ENCODE measurements around the gene MAST2. TPM values are rescaled to one million over a fixed set of nuclear protein-coding genes. Genes with fewer than 3 reads are reported as not detected.

MAST2 gene
- total RNA-seq, 2 experiments from 2014 or later: 25.7 to 27.9 TPM

DNA sequence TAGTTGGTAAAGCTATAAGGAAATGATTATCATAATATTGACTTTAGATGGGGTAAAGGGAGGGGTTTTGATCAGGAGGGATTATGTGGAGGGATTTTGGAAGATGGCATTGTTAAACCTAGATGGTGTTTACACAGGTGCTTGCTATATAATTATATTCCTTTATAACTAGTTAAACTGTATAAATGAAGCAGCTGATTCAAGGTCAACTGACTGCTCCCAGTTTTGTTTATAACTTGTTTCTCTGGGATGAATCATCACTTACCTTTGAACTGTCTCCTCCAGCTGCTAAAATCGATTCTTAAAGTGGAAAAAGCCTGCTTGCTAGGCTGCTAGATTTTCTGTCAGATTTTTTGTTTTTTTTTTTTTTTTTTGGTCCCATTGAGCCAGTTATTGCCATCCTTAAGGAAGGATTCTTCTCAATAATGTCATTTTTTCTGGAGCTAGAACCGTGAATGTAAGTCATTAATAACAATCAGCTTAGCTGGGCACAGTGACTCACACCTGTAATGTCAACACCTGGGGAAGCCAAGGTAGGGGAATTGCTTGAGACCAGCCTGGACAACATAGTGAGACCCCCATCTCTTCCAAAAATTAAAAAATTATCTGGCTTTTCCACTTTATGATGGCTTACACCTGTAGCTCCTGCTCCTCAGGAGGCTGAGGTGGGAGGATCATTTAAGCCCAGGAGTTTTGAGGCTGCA, 175.8 kb downstream of the MAST2 start:
- POLR2A ChIA-PET: no interaction called here
- ATAC-seq (no peak), DNase-seq (no peak)
- H3K4me3 Mint-ChIP-seq: no peak overlapping the region
- no peaks in the 10 kb centered on the region for H3K27me3 Mint-ChIP-seq (ENCODE audit: low read depth)
- no peaks in the 10 kb centered on the region for H3K4me1 Mint-ChIP-seq (ENCODE audit: low read depth)
- H3K9me3 Mint-ChIP-seq (ENCODE audit: insufficient read depth): peaks cover 5% of the 10 kb centered on the region
- CTCF ChIA-PET: no interaction called here
- no peak overlapping the region for H3K27ac Mint-ChIP-seq
- H3K36me3 Mint-ChIP-seq (ENCODE audit: low read depth): peaks cover 4% of the 10 kb centered on the region

DNA sequence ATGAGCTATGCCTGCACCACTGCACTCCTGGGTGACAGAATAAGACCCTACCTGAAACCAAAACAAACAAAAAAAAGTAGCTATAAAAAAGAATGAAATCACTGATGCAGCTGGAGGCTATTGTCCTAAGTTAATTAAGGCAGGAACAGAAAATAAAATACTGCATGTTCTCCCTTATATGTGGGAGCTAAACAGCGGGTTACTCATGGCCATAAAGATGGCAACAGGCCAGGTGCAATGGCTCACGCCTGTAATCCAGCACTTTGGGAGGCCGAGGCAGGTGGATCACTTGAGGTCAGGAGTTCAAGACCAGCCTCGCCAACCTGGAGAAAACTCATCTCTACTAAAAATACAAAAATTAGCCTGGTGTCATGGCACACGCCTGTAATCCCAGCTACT, 176.4 kb downstream of the MAST2 start:
- ATAC-seq (no peak), DNase-seq (no peak)
- ChIA-PET POLR2A (no interaction called here), CTCF (no interaction called here)
- Mint-ChIP-seq H3K4me3 (no peak overlapping the region), H3K4me1 (ENCODE audit: low read depth) (no peaks in the 10 kb centered on the region), H3K36me3 (ENCODE audit: low read depth) (peaks cover 4% of the 10 kb centered on the region), H3K27me3 (ENCODE audit: low read depth) (no peaks in the 10 kb centered on the region), H3K27ac (no peak overlapping the region), H3K9me3 (ENCODE audit: insufficient read depth) (peaks cover 5% of the 10 kb centered on the region)

DNA sequence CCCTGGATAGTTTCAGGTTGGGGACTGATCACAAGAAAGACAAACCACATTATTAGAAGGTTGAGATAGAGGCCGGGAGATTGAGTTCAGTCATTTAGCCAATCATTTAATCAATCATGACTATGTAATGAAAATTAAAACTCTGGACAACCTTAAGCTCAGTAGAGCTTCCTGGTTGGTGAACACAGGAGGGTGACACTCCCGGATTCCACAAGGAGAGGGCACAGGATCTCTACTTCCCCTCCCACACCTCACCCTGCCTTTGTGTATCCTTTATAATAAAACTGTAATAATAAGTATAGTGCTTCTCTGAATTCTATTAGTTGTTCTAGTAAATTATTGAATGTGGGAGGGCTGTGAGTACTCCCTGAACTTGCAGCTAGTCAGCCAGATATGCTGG, 178.9 kb downstream of the MAST2 start:
- CTCF ChIA-PET: interaction anchor here (1.2 kb wide), 1 partner anchor 241 kb away, joined by 3 read pairs; no protein-coding TSS in a partner anchor
- Mint-ChIP-seq H3K36me3 (ENCODE audit: low read depth) (peaks cover 4% of the 10 kb centered on the region), H3K4me1 (ENCODE audit: low read depth) (no peaks in the 10 kb centered on the region), H3K27me3 (ENCODE audit: low read depth) (no peaks in the 10 kb centered on the region), H3K9me3 (ENCODE audit: insufficient read depth) (peaks cover 5% of the 10 kb centered on the region), H3K27ac (no peak overlapping the region), H3K4me3 (no peak overlapping the region)
- POLR2A ChIA-PET: no interaction called here
- ATAC-seq: no peak
- DNase-seq: no peak

DNA sequence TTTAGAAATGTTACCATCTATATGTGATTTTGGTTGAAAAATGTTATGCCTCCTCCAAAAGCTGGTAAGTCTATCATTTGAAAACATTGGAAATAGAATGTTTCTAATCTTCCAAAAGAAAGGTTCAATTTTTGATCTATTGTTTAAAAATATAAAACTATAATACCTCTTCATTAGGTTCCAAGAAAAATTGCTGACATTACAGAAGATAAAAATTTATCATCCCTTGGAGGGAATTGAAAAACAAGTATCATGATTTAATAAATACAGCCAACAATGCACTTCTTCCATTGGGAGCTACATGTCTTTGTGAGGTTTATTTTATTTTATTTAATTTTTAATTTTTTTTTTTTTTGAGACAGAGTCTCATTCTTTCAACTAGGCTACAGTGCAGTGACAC, 180.6 kb downstream of the MAST2 start:
- Mint-ChIP-seq H3K36me3 (ENCODE audit: low read depth) (peaks cover 4% of the 10 kb centered on the region), H3K27ac (no peak overlapping the region), H3K4me3 (no peak overlapping the region), H3K9me3 (ENCODE audit: insufficient read depth) (peaks cover 5% of the 10 kb centered on the region), H3K27me3 (ENCODE audit: low read depth) (no peaks in the 10 kb centered on the region), H3K4me1 (ENCODE audit: low read depth) (no peaks in the 10 kb centered on the region)
- CTCF ChIA-PET: interaction anchor here (1.0 kb wide), 1 partner anchor 17 kb away, joined by 3 read pairs; no protein-coding TSS in a partner anchor
- DNase-seq: no peak
- ATAC-seq: no peak
- POLR2A ChIA-PET: no interaction called here

DNA sequence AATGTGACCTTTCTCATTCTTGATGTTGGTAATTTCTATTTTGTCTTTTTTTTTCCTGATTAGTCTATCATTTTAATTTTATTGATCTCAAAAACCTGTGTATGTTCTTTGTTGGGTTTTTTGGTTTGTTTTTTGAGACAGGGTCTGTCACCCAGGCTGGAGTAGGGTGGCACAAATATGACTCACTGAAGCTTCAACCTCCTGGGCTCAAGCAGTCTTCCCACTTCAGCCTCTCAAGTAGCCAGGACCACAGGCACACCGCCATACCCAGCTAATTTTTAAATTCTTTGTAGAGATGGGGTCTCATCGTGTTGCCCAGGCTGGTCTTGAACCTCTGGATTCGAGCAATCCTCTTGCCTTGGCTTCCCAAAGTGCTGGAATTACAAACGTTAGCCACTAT, 183.8 kb downstream of the MAST2 start:
- H3K9me3 Mint-ChIP-seq (ENCODE audit: insufficient read depth): no peaks in the 10 kb centered on the region
- DNase-seq: no peak
- H3K36me3 Mint-ChIP-seq (ENCODE audit: low read depth): no peaks in the 10 kb centered on the region
- ChIA-PET POLR2A (no interaction called here), CTCF (no interaction called here)
- H3K4me3 Mint-ChIP-seq: no peak overlapping the region
- H3K27me3 Mint-ChIP-seq (ENCODE audit: low read depth): no peaks in the 10 kb centered on the region
- no peak overlapping the region for H3K27ac Mint-ChIP-seq
- H3K4me1 Mint-ChIP-seq (ENCODE audit: low read depth): peaks cover 3% of the 10 kb centered on the region
- ATAC-seq: no peak

DNA sequence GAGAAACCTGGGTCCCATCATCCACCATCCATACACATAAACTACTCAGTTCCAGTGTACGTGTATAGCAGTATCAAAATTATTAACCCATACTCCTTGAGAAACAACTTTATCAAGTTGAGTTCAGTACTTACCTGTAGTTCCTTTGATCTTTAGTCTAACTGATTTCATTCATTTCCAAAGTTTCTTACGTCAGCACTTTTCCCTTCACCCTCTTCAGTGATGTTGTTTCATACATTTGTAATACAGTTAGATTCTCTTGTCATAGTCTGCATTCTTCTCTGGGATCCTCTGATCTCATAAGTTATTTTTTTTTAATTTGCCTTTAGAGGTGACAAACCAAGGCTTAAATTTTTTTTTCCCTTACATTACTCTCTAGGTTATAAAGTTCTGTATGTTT, 185.8 kb downstream of the MAST2 start:
- Mint-ChIP-seq H3K9me3 (ENCODE audit: insufficient read depth) (no peaks in the 10 kb centered on the region), H3K36me3 (ENCODE audit: low read depth) (no peaks in the 10 kb centered on the region), H3K4me3 (no peak overlapping the region), H3K27ac (no peak overlapping the region), H3K27me3 (ENCODE audit: low read depth) (no peaks in the 10 kb centered on the region), H3K4me1 (ENCODE audit: low read depth) (peaks cover 3% of the 10 kb centered on the region)
- DNase-seq (no peak), ATAC-seq (no peak)
- POLR2A ChIA-PET: no interaction called here
- CTCF ChIA-PET: no interaction called here

DNA sequence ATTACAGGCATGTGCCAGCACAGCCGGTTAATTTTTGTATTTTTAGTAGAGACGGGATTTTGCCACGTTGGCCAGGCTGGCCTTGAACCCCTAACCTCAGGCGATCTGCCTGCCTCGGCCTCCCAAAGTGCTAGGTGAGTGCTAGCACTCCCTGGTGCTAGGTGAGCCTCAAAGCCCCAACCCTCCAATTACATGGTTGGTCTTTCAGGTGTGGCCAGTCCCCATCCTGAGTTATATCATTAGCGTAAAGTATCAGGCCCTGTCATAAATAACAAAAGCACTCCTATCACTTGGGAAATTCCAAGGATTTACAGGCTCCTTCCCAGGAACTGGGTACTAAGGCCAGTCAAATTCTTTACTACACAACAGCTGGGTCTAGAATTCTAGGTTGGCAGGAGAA, 191.0 kb downstream of the MAST2 start:
- CTCF ChIA-PET: no interaction called here
- Mint-ChIP-seq H3K27ac (no peak overlapping the region), H3K4me3 (no peak overlapping the region), H3K36me3 (ENCODE audit: low read depth) (no peaks in the 10 kb centered on the region), H3K27me3 (ENCODE audit: low read depth) (no peaks in the 10 kb centered on the region), H3K9me3 (ENCODE audit: insufficient read depth) (no peaks in the 10 kb centered on the region), H3K4me1 (ENCODE audit: low read depth) (peaks cover 3% of the 10 kb centered on the region)
- DNase-seq: no peak
- ATAC-seq: no peak
- POLR2A ChIA-PET: no interaction called here

DNA sequence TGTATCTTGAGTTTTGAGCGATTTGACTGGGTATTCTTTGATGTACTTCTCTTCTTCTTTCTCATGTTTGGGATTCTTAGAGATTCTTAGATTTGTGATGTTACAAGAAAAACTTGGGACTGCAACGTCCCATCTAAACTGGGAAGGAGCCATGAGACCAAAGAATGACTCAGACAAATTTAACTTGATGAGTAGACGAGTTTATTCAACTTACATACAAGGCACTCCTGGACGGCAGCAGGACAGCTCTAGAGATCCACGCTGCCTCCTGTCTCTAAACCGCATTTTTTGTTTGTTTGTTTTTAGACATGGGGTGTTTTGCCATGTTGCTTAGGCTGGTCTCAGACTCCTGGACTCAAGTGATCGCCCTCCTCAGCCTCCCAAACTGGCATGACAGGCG, 191.9 kb downstream of the MAST2 start:
- ATAC-seq (no peak), DNase-seq (no peak)
- Mint-ChIP-seq H3K27me3 (ENCODE audit: low read depth) (no peaks in the 10 kb centered on the region), H3K27ac (no peak overlapping the region), H3K9me3 (ENCODE audit: insufficient read depth) (no peaks in the 10 kb centered on the region), H3K4me3 (no peak overlapping the region), H3K36me3 (ENCODE audit: low read depth) (no peaks in the 10 kb centered on the region), H3K4me1 (ENCODE audit: low read depth) (peaks cover 3% of the 10 kb centered on the region)
- CTCF ChIA-PET: no interaction called here
- POLR2A ChIA-PET: interaction anchor here (0.6 kb wide), 1 partner anchor 1184 kb away, joined by 3 read pairs; no protein-coding TSS in a partner anchor

DNA sequence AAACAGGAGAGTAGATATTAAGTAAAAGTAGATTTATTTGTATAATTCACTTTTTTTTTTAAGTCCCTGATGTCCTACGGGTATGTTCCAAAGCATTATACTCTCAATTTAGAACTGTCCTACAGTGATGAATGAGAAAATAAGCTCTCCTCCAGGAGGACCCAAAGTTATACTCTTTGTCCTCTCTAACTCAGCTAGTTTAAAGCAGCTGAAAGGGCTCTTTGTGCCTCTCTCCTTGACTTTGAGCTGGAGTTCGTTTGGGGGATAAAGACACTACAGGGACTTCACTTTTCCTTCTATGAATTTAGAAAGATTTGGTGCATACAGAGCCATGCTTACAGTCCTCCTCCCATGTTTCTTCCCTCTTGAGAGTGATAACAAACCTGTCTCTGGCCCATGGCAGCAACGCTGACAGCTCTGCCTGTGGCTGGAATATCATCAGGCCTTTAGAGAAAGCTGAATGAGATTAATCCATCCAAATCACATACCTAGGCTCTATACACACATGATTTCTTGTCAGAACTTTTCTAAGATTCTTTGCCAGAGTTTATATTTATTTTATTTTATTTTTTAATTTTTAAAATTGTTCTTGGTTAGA, 194.7 kb downstream of the MAST2 start:
- POLR2A ChIA-PET: interaction anchor here (0.6 kb wide), 1 partner anchor 79 kb away, joined by 4 read pairs; no protein-coding TSS in a partner anchor
- no peak for ATAC-seq
- H3K36me3 Mint-ChIP-seq (ENCODE audit: low read depth): peaks cover 3% of the 10 kb centered on the region
- no peak overlapping the region for H3K4me3 Mint-ChIP-seq
- H3K4me1 Mint-ChIP-seq (ENCODE audit: low read depth): peaks cover 3% of the 10 kb centered on the region
- no peaks in the 10 kb centered on the region for H3K9me3 Mint-ChIP-seq (ENCODE audit: insufficient read depth)
- no peak overlapping the region for H3K27ac Mint-ChIP-seq
- H3K27me3 Mint-ChIP-seq (ENCODE audit: low read depth): no peaks in the 10 kb centered on the region
- CTCF ChIA-PET: no interaction called here
- DNase-seq: no peak

DNA sequence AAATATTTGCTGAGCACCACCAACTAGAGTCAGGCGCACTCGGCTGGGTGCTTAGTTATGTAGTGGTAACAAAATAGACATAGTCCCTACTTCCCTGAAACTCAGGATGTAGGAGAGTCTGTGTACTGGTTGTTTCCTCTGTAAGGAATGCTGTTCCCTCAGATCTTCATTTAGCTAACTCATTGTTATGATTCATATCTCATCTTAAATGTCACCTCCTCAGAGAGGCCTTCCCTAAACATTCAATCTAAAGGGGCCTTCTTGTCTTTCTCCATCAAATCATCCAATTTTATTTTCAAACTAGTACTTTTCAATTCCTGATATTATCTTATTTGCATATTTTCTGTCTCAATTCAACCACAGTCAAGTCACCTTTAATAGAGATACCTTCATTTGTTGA, 196.1 kb downstream of the MAST2 start:
- Mint-ChIP-seq H3K27ac (no peak overlapping the region), H3K4me3 (no peak overlapping the region), H3K36me3 (ENCODE audit: low read depth) (peaks cover 5% of the 10 kb centered on the region), H3K27me3 (ENCODE audit: low read depth) (no peaks in the 10 kb centered on the region), H3K9me3 (ENCODE audit: insufficient read depth) (no peaks in the 10 kb centered on the region), H3K4me1 (ENCODE audit: low read depth) (peaks cover 3% of the 10 kb centered on the region)
- ChIA-PET CTCF (no interaction called here), POLR2A (interaction anchor here (0.6 kb wide), 1 partner anchor 328 kb away, joined by 5 read pairs; no protein-coding TSS in a partner anchor)
- no peak for DNase-seq
- no peak for ATAC-seq

DNA sequence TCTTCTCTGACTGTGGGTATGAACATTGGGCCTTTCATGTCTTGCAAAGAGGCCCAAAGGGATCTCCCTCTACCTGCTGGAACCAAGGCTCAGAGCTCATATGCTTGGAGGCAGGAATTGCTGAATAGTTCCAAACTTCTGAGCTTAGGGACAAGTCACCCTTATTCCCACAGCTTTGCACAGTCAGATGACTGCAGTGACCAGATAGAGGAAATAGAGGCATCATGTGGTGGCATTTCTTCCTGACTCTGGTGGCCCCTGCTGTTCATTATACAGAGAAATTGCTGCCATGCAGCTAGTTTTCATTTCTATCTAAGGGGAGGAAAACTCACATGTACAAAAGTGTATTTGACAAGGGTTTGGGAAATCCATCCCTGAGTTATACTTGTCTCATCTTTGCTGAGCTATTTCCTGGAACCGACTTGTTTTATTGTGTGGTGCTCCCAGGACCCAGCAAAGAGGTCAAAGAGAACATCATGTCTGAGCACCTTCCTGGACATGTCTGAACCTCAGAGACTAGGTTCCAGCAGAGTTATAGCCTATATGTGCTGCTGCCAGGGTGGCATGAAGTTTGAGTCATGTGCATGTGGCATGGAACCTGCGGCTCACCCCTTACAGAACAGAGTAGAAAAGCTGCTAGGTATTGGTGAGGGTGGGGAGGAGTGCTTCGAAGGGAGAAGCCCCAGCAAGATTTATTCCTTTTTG, 197.8 kb downstream of the MAST2 start:
- H3K36me3 Mint-ChIP-seq (ENCODE audit: low read depth): peaks cover 5% of the 10 kb centered on the region
- CTCF ChIA-PET: interaction anchor here (1.3 to 1.4 kb wide), 2 partner anchors 18 to 222 kb away, joined by 3 read pairs; no protein-coding TSS in a partner anchor
- ATAC-seq: no peak
- DNase-seq: no peak
- POLR2A ChIA-PET: no interaction called here
- H3K4me3 Mint-ChIP-seq: no peak overlapping the region
- H3K27ac Mint-ChIP-seq: no peak overlapping the region
- no peaks in the 10 kb centered on the region for H3K27me3 Mint-ChIP-seq (ENCODE audit: low read depth)
- peaks cover 3% of the 10 kb centered on the region for H3K4me1 Mint-ChIP-seq (ENCODE audit: low read depth)
- H3K9me3 Mint-ChIP-seq (ENCODE audit: insufficient read depth): no peaks in the 10 kb centered on the region

DNA sequence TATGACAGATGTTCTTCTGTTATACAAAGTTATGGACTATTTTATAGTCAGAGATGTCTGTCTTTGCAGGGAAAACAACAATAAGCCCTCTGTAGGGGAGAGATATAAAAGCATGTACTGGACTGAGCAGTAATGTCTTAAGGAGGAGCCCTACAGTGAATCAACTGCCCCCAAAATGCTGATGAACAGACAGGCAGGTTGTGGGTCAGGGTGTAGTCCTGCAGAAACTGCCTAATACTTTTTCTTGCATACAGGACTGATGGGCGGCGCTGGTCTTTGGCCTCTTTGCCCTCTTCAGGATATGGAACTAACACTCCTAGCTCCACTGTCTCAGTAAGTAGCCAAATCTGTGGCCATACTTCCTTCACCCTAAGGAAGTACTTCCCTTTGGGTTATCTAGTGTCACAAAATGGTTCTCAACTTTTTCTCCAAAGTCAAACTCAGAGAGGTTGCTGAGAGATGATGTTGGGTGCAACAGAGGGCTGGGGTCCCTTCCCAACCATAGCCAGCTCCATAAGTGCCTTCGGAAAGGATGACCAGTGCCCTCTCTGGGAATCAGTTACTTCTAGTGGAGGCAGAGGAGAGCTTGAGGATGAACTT, 199.2 kb downstream of the MAST2 start:
- H3K27me3 Mint-ChIP-seq (ENCODE audit: low read depth): no peaks in the 10 kb centered on the region
- H3K9me3 Mint-ChIP-seq (ENCODE audit: insufficient read depth): no peaks in the 10 kb centered on the region
- H3K36me3 Mint-ChIP-seq (ENCODE audit: low read depth): peaks cover 14% of the 10 kb centered on the region
- peaks cover 3% of the 10 kb centered on the region for H3K4me1 Mint-ChIP-seq (ENCODE audit: low read depth)
- POLR2A ChIA-PET: no interaction called here
- no peak overlapping the region for H3K27ac Mint-ChIP-seq
- CTCF ChIA-PET: interaction anchor here (0.9 kb wide), 1 partner anchor 316 kb away, joined by 3 read pairs; the partner anchor contains the start of gene GPBP1L1
- DNase-seq (no peak), ATAC-seq (no peak)
- no peak overlapping the region for H3K4me3 Mint-ChIP-seq
